Measurements from ENCODE around the gene MYBPC2. TPM values are rescaled to one million over a fixed set of nuclear protein-coding genes. Genes with fewer than 3 reads are reported as not detected.

The MYBPC2 gene
- polyA plus RNA-seq, 1 of the 3 experiments (the other 2 are of a cell fraction), result not detected

- no peak for TF ChIP-seq RXRA (IDR thresholded peaks at IDR 0.05; ENCODE audit: borderline replicate concordance, low read depth)
- peak; percentile 71 for TF ChIP-seq POLR2AphosphoS5 (IDR thresholded peaks at IDR 0.05; ENCODE audit: low read depth, low read length)
- TF ChIP-seq, protein P1, sequence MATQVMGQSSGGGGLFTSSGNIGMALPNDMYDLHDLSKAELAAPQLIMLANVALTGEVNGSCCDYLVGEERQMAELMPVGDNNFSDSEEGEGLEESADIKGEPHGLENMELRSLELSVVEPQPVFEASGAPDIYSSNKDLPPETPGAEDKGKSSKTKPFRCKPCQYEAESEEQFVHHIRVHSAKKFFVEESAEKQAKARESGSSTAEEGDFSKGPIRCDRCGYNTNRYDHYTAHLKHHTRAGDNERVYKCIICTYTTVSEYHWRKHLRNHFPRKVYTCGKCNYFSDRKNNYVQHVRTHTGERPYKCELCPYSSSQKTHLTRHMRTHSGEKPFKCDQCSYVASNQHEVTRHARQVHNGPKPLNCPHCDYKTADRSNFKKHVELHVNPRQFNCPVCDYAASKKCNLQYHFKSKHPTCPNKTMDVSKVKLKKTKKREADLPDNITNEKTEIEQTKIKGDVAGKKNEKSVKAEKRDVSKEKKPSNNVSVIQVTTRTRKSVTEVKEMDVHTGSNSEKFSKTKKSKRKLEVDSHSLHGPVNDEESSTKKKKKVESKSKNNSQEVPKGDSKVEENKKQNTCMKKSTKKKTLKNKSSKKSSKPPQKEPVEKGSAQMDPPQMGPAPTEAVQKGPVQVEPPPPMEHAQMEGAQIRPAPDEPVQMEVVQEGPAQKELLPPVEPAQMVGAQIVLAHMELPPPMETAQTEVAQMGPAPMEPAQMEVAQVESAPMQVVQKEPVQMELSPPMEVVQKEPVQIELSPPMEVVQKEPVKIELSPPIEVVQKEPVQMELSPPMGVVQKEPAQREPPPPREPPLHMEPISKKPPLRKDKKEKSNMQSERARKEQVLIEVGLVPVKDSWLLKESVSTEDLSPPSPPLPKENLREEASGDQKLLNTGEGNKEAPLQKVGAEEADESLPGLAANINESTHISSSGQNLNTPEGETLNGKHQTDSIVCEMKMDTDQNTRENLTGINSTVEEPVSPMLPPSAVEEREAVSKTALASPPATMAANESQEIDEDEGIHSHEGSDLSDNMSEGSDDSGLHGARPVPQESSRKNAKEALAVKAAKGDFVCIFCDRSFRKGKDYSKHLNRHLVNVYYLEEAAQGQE (IDR thresholded peaks at IDR 0.05; ENCODE audit: low read depth, low read length), result 0 out of 2 replicates have a peak, but pooled peaks have one; percentile 24
- TF ChIP-seq SIN3A (IDR thresholded peaks at IDR 0.05; ENCODE audit: borderline replicate concordance, low read depth, low read length), result peak; percentile 51; the same call in 1 of the 2 replicates
- peak; percentile 40; the same call in 1 of the 2 replicates for TF ChIP-seq RCOR1 (IDR thresholded peaks at IDR 0.05; ENCODE audit: low read length)
- no peak for TF ChIP-seq TEAD4 (IDR thresholded peaks at IDR 0.05; ENCODE audit: borderline replicate concordance, insufficient read depth)
- no peak for TF ChIP-seq FOXJ3 (CRISPR knock-in tag; IDR thresholded peaks at IDR 0.05)
- TF ChIP-seq GABPA (IDR thresholded peaks at IDR 0.05; ENCODE audit: low read depth), result no peak
- TF ChIP-seq YY1 (IDR thresholded peaks at IDR 0.05; ENCODE audit: low read depth), result no peak
Observed at GRCh38 chr19:50383852-50384684, 48.6 kb upstream of the MYBPC2 start, which contains the start of gene POLD1 (continued).

DNA sequence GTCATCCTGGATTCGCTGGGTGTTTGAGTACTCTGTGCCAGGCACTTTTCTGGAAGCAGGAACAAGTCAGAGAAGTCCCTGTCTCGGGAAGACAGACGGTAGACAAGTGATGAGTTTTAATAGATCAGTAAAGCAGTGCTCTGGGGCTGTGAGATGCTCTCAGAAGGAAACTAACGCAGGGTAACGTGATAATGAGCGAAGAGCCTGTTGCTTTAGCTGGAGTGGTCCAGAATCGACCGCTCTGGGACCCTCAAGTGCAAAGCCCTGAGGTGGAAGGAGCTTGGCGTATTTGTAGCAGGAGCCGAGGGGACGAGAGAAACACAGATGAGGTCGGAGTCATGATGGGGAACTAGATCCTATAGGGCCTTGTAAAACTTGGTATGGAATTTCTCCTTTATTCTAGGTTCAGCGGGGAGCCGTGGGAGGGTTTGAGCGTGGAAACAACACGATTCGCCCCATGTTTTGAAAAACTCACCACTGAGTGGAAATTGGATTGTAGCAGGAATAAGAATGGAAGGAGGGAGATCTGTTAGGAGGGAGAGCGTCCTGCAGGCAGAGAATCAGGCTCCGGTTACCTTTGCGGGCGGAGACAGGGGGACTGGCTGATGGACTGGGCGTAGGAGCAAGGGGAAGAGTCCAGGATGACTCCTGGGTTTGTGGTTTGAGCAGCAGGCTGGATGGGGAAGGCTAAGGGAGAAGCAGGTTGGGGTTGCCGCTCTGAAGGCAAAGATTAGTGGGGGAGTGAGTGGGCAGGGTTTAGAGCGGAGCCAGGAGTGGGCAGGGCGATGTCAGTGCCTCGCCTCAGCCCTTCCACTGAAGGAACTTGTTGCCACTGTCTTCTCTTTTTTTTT, 47.8 kb upstream of the MYBPC2 start:
- POLR2A ChIA-PET, result interaction anchor here (0.6 to 2.6 kb wide), 5 partner anchors 9 to 126 kb away, joined by 3 to 9 read pairs (median 4); partner anchors contain the start of genes JOSD2 and NR1H2
- Histone ChIP-seq H2AFZ (ENCODE audit: low read depth) (peak overlapping the region; percentile 74; the same call in 1 of the 2 replicates), H3K9me2 (no peaks in the 10 kb centered on the region)

More for the DNA sequence above, 47.8 kb upstream of the MYBPC2 start:
- peak; percentile 33 for DNase-seq
- Histone ChIP-seq H3K4me1 (ENCODE audit: control insufficient read depth in 1 of 2, insufficient read depth in 2 of 2, low read depth in 1 of 2, low read length in 1 of 2) (peaks cover 0 to 13% of the 10 kb centered on the region in 2 experiments; a peak in 1 of 4 replicates), H3K4me2 (peak overlapping the region; percentile 87), H3K36me3 (replicated peaks in 1 of 2; ENCODE audit: control insufficient read depth in 1 of 2, insufficient read depth in 2 of 2, low read length in 1 of 2) (peaks cover 4 to 40% of the 10 kb centered on the region in 2 experiments), H3K27ac (ENCODE audit: low read depth in 2 of 2, low read length in 1 of 2) (peak overlapping the region; percentile 76 to 87), H3F3A (replicated peaks; ENCODE audit: insufficient read depth) (peaks cover 17% of the 10 kb centered on the region), H3K9ac (peak overlapping the region; percentile 74), H4K20me1 (ENCODE audit: insufficient read depth) (no peaks in the 10 kb centered on the region), H3K79me2 (ENCODE audit: insufficient read depth) (peaks cover 52% of the 10 kb centered on the region), H3K9me3 (no peaks in the 10 kb centered on the region), H3K27me3 (ENCODE audit: insufficient read depth) (no peaks in the 10 kb centered on the region), H3K4me3 (ENCODE audit: low read depth in 2 of 2, low read length in 1 of 2) (peak overlapping the region; percentile 56 to 88)
- peak; percentile 90 for TF ChIP-seq MXI1 (IDR thresholded peaks at IDR 0.05; ENCODE audit: low read depth, low read length)
- no peak for TF ChIP-seq SIN3A (IDR thresholded peaks at IDR 0.05; ENCODE audit: borderline replicate concordance, low read depth, low read length)
- CTCF ChIA-PET, result interaction anchor here (1.3 to 1.8 kb wide), 5 partner anchors 9 to 172 kb away, joined by 3 to 9 read pairs (median 5); partner anchors contain the start of gene NR1H2
- WGBS (ENCODE audit: low lambda C conversion rate), result 13% methylated on average over 26 of the region's 26 CpGs

All from SK-N-SH (cell line).